ENCODE results near the gene PDE7B.

PDE7B gene

GRCh38 chr6:135938576-135939207 is 87.2 kb downstream of the PDE7B start:
- DNase-seq, result peak; percentile 68

- DNase-seq, result peak; percentile 74
Measured at GRCh38 chr6:135939208-135939591, 87.7 kb downstream of the PDE7B start.

- DNase-seq, result no peak
Measured at GRCh38 chr6:135940616-135941167, 89.2 kb downstream of the PDE7B start.

GRCh38 chr6:135941275-135942025 is 89.9 kb downstream of the PDE7B start:
- no peak for DNase-seq

- DNase-seq, result no peak
Measured at GRCh38 chr6:135944120-135944519, 92.6 kb downstream of the PDE7B start.

GRCh38 chr6:135946674-135947073 is 95.2 kb downstream of the PDE7B start:
- no peak for DNase-seq

GRCh38 chr6:135950669-135951068 is 99.2 kb downstream of the PDE7B start:
- DNase-seq, result no peak

- no peak for DNase-seq
Measured at GRCh38 chr6:135951169-135951568, 99.7 kb downstream of the PDE7B start.

- DNase-seq, result no peak
Measured at GRCh38 chr6:135953818-135954217, 102.3 kb downstream of the PDE7B start.

GRCh38 chr6:135955099-135955498 is 103.6 kb downstream of the PDE7B start:
- no peak for DNase-seq

- DNase-seq, result no peak
Measured at GRCh38 chr6:135962731-135963130, 111.2 kb downstream of the PDE7B start.

GRCh38 chr6:135970750-135971149 is 119.2 kb downstream of the PDE7B start:
- DNase-seq, result no peak

GRCh38 chr6:135971351-135971750 is 119.8 kb downstream of the PDE7B start:
- DNase-seq, result no peak

GRCh38 chr6:135972150-135972549 is 120.6 kb downstream of the PDE7B start:
- DNase-seq, result no peak

- DNase-seq, result no peak
Measured at GRCh38 chr6:135972586-135972985, 121.1 kb downstream of the PDE7B start.

- no peak for DNase-seq
Measured at GRCh38 chr6:135974426-135974825, 122.9 kb downstream of the PDE7B start.

- DNase-seq, result no peak
Measured at GRCh38 chr6:135976585-135976984, 125.1 kb downstream of the PDE7B start.

- DNase-seq, result no peak
Measured at GRCh38 chr6:135983093-135983492, 131.6 kb downstream of the PDE7B start.

- no peak for DNase-seq
Measured at GRCh38 chr6:135983718-135984343, 132.3 kb downstream of the PDE7B start.

GRCh38 chr6:135985471-135985870 is 134.0 kb downstream of the PDE7B start:
- no peak for DNase-seq

- DNase-seq, result no peak
Measured at GRCh38 chr6:135987226-135987625, 135.7 kb downstream of the PDE7B start.

GRCh38 chr6:135990439-135990838 is 138.9 kb downstream of the PDE7B start:
- no peak for DNase-seq

- no peak for DNase-seq
Measured at GRCh38 chr6:135990855-135991464, 139.5 kb downstream of the PDE7B start.
